HG03575 (cell line): ENCODE measurements around the gene CACFD1.

Experiments
- ATAC-seq: cut with Tn5 transposase; IDR thresholded peaks from one replicate; pipeline ENCODE4 v1.9.1; 2021; ENCODE audit not compliant: unreplicated experiment, insufficient number of reproducible peaks, low FRiP score; ENCODE audit errors: extremely low read depth

The CACFD1 gene

GRCh38 chr9:133476036-133476931 is 16.5 kb downstream of the CACFD1 start:
- no peak for ATAC-seq

- no peak for ATAC-seq
Observed at GRCh38 chr9:133476941-133477340, 17.2 kb downstream of the CACFD1 start.

- ATAC-seq: no peak
Observed at GRCh38 chr9:133477461-133477860, 17.7 kb downstream of the CACFD1 start.

- no peak for ATAC-seq
Observed at GRCh38 chr9:133477992-133478850, 18.4 kb downstream of the CACFD1 start.

GRCh38 chr9:133478851-133479711 is 19.3 kb downstream of the CACFD1 start, which contains the start of gene SLC2A6:
Gene SLC2A6, minus strand, starts transcription at chr9:133479099. Its CDS starts 40 bp downstream, at chr9:133479059.
- no peak for ATAC-seq

- no peak for ATAC-seq
Observed at GRCh38 chr9:133483611-133484010, 23.8 kb downstream of the CACFD1 start.

- no peak for ATAC-seq
Observed at GRCh38 chr9:133484671-133485437, 25.1 kb downstream of the CACFD1 start.

GRCh38 chr9:133485531-133486260 is 25.9 kb downstream of the CACFD1 start:
- no peak for ATAC-seq

GRCh38 chr9:133487331-133487725 is 27.6 kb downstream of the CACFD1 start:
- no peak for ATAC-seq

- no peak for ATAC-seq
Observed at GRCh38 chr9:133488686-133489252, 29.0 kb downstream of the CACFD1 start.

GRCh38 chr9:133489253-133490190 is 29.7 kb downstream of the CACFD1 start:
- ATAC-seq: no peak

- ATAC-seq: no peak
Observed at GRCh38 chr9:133490201-133490681, 30.5 kb downstream of the CACFD1 start.

GRCh38 chr9:133490865-133491655 is 31.3 kb downstream of the CACFD1 start:
- no peak for ATAC-seq

GRCh38 chr9:133491656-133491925 is 31.8 kb downstream of the CACFD1 start:
- ATAC-seq: no peak

- ATAC-seq: no peak
Observed at GRCh38 chr9:133492061-133493021, 32.6 kb downstream of the CACFD1 start.
